ENCODE data around the gene SNX9.

DNA sequence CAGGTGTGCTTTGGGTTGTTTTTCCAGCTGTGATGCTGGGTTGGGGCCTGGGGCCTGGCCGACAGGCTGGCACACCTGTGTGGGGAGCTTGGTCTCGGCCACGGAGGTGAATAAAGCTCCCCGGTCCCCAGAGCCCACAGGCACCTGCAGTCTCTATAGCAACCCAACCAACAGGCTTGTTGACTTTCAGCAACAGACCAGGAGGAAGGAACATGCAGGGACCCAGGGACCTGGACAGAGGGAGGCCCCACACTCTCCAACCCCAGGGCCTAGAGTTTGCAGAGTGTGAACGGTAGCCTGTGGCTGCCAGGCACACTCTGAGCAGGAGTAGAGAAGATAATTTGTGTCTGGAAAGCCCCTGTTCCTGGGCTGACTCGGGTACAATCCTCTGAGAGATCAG lies 144.0 kb downstream of the SNX9 start:
- no peak for TF ChIP-seq MXI1 (conservative IDR thresholded peaks at IDR 0.05; ENCODE audit: poor library complexity, severe bottlenecking)
- TF ChIP-seq EP300 (conservative IDR thresholded peaks at IDR 0.05; ENCODE audit: poor library complexity, severe bottlenecking): no peak
- no peak for TF ChIP-seq RAD21 (conservative IDR thresholded peaks at IDR 0.05)
- TF ChIP-seq, protein P1, sequence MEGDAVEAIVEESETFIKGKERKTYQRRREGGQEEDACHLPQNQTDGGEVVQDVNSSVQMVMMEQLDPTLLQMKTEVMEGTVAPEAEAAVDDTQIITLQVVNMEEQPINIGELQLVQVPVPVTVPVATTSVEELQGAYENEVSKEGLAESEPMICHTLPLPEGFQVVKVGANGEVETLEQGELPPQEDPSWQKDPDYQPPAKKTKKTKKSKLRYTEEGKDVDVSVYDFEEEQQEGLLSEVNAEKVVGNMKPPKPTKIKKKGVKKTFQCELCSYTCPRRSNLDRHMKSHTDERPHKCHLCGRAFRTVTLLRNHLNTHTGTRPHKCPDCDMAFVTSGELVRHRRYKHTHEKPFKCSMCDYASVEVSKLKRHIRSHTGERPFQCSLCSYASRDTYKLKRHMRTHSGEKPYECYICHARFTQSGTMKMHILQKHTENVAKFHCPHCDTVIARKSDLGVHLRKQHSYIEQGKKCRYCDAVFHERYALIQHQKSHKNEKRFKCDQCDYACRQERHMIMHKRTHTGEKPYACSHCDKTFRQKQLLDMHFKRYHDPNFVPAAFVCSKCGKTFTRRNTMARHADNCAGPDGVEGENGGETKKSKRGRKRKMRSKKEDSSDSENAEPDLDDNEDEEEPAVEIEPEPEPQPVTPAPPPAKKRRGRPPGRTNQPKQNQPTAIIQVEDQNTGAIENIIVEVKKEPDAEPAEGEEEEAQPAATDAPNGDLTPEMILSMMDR (IDR thresholded peaks at IDR 0.05; ENCODE audit: poor library complexity, severe bottlenecking): no peak
- no peak for TF ChIP-seq POLR2AphosphoS5 (IDR thresholded peaks at IDR 0.05)

All from neural cell (in vitro differentiated cells).